H9 (cell line): ENCODE measurements around the gene C17orf75. TPM values are rescaled to one million over a fixed set of nuclear protein-coding genes. Genes with fewer than 3 reads are reported as not detected.

Source experiments
- DNase-seq: peaks from one replicate; pipeline ENCODE4 v3.0.0-alpha.2; 2017
- H2AFZ ChIP-seq: one replicate; pipeline ENCODE4 v1.6.1; 2013; ENCODE audit warnings: mild to moderate bottlenecking, low read length, control low read depth, moderate library complexity
- H2AK5ac ChIP-seq: 2 replicates; pipeline ENCODE4 v1.6.1; 2013; ENCODE audit warnings: low read length, control low read depth, mixed read lengths; ENCODE audit not compliant: insufficient read length
- H2BK120ac ChIP-seq: one replicate; pipeline ENCODE4 v1.6.1; 2013; ENCODE audit warnings: low read depth, mild to moderate bottlenecking, low read length, control low read depth, inconsistent platforms; ENCODE audit not compliant: poor library complexity, severe bottlenecking
- H2BK12ac ChIP-seq: 2 replicates; pipeline ENCODE4 v1.6.1; 2013; ENCODE audit warnings: low read length, control low read depth, mixed read lengths, low read depth; ENCODE audit not compliant: insufficient read length
- H2BK15ac ChIP-seq: 2 replicates; pipeline ENCODE4 v1.6.1; 2013; ENCODE audit warnings: low read depth, low read length, control low read depth
- H2BK20ac ChIP-seq: one replicate; pipeline ENCODE4 v1.6.1; 2013; ENCODE audit warnings: low read depth, mild to moderate bottlenecking, low read length, control low read depth, inconsistent platforms; ENCODE audit not compliant: poor library complexity, severe bottlenecking
- H2BK5ac ChIP-seq: 2 replicates; pipeline ENCODE4 v1.6.1; 2013; ENCODE audit warnings: low read length, control low read depth, mixed read lengths; ENCODE audit not compliant: insufficient read length
- H3K14ac ChIP-seq: 2 replicates; pipeline ENCODE4 v1.6.1; 2013; ENCODE audit warnings: low read length, control low read depth; ENCODE audit not compliant: insufficient read depth
- H3K18ac ChIP-seq: 2 replicates; pipeline ENCODE4 v1.6.1; 2013; ENCODE audit warnings: low read depth, mild to moderate bottlenecking, mixed read lengths, low read length, control low read depth; ENCODE audit not compliant: insufficient read length
- H3K23ac ChIP-seq: 2 replicates; pipeline ENCODE4 v1.6.1; 2013; ENCODE audit warnings: low read length, control low read depth, mixed read lengths, low read depth; ENCODE audit not compliant: insufficient read length
- H3K23me2 ChIP-seq: 2 replicates; pipeline ENCODE4 v1.6.1; 2013; ENCODE audit warnings: low read depth, mild to moderate bottlenecking, mixed read lengths, low read length, control low read depth; ENCODE audit not compliant: insufficient read length, poor library complexity, severe bottlenecking
- H3K27ac ChIP-seq: 2 replicates; pipeline ENCODE4 v1.5.1; 2013; ENCODE audit warnings: low read length, control low read depth, mixed read lengths, low read depth; ENCODE audit not compliant: insufficient read length
- H3K27me3 ChIP-seq: 2 replicates; pipeline ENCODE4 v1.6.1; 2013; ENCODE audit warnings: low read length, control low read depth, inconsistent platforms; ENCODE audit not compliant: insufficient read depth
- H3K4ac ChIP-seq: 2 replicates; pipeline ENCODE4 v1.6.1; 2013; ENCODE audit warnings: low read depth, mild to moderate bottlenecking, control low read depth, inconsistent platforms, low read length, moderate library complexity
- H3K4me1 ChIP-seq: 2 replicates; pipeline ENCODE4 v1.6.1; 2013; ENCODE audit warnings: low read length, control low read depth, inconsistent platforms; ENCODE audit not compliant: insufficient read depth
- H3K4me2 ChIP-seq: 2 replicates; pipeline ENCODE4 v1.6.1; 2013; ENCODE audit warnings: low read length, control low read depth, mixed read lengths; ENCODE audit not compliant: insufficient read length, insufficient read depth
- H3K56ac ChIP-seq: 2 replicates; pipeline ENCODE4 v1.6.1; 2013; ENCODE audit warnings: low read depth, mild to moderate bottlenecking, mixed read lengths, low read length, control low read depth; ENCODE audit not compliant: insufficient read length
- H3K79me1 ChIP-seq: 2 replicates; pipeline ENCODE4 v1.6.1; 2013; ENCODE audit warnings: low read depth, mild to moderate bottlenecking, moderate library complexity, low read length, control low read depth, inconsistent platforms; ENCODE audit not compliant: insufficient read depth, poor library complexity, severe bottlenecking
- H3K79me2 ChIP-seq: 2 replicates; pipeline ENCODE4 v1.6.1; 2013; ENCODE audit warnings: low read length, control low read depth, inconsistent platforms; ENCODE audit not compliant: insufficient read depth
- H3K9ac ChIP-seq: 2 replicates; pipeline ENCODE4 v1.6.1; 2013; ENCODE audit warnings: low read length, control low read depth, mixed read lengths; ENCODE audit not compliant: insufficient read length; ENCODE audit errors: extremely low read depth
- H3K9me3 ChIP-seq: one replicate; pipeline ENCODE4 v1.6.1; 2013; ENCODE audit warnings: low read depth, low read length, inconsistent platforms; ENCODE audit not compliant: control insufficient read depth
- H3T11ph ChIP-seq: one replicate; pipeline ENCODE4 v1.6.1; 2013; ENCODE audit warnings: mild to moderate bottlenecking, low read length, control low read depth, inconsistent platforms
- H4K20me1 ChIP-seq: one replicate; pipeline ENCODE4 v1.6.1; 2013; ENCODE audit not compliant: control insufficient read depth, insufficient read length, insufficient read depth
- H4K5ac ChIP-seq: 2 replicates; pipeline ENCODE4 v1.6.1; 2013; ENCODE audit warnings: low read depth, mild to moderate bottlenecking, mixed read lengths, low read length, control low read depth; ENCODE audit not compliant: insufficient read length
- H4K8ac ChIP-seq: replicated peaks from 2 replicates; pipeline ENCODE4 v1.6.1; 2013; ENCODE audit warnings: low read length, control low read depth, mixed read lengths, low read depth; ENCODE audit not compliant: insufficient read length
- H4K91ac ChIP-seq: 2 replicates; pipeline ENCODE4 v1.6.1; 2013; ENCODE audit warnings: low read depth, mild to moderate bottlenecking, moderate library complexity, mixed read lengths, low read length, control low read depth; ENCODE audit not compliant: insufficient read length
- H3K27ac Mint-ChIP-seq, 3 experiments: 2 replicates in 2 of 3; 3 replicates in 1 of 3; pipeline ENCODE4 v1.8.0; 2020 to 2021; ENCODE audit warnings: mixed read lengths in 3 of 3, mild to moderate bottlenecking in 1 of 3, moderate library complexity in 1 of 3
- H3K27me3 Mint-ChIP-seq: 2 replicates; pipeline ENCODE4 v1.8.0; 2021; ENCODE audit warnings: low read depth, mild to moderate bottlenecking, moderate library complexity, mixed read lengths
- H3K36me3 Mint-ChIP-seq, 3 experiments: 2 replicates in 2 of 3; 3 replicates in 1 of 3; pipeline ENCODE4 v1.8.0; 2020 to 2021; ENCODE audit warnings: low read depth in 3 of 3, mixed read lengths in 3 of 3; ENCODE audit not compliant: insufficient read depth in 1 of 3
- H3K4me1 Mint-ChIP-seq, 2 experiments: 2 replicates each; pipeline ENCODE4 v1.8.0; 2020; ENCODE audit warnings: mixed read lengths in 2 of 2
- H3K4me3 Mint-ChIP-seq, 2 experiments: 2 replicates in 1 of 2; 3 replicates in 1 of 2; pipeline ENCODE4 v1.8.0; 2020 to 2021; ENCODE audit warnings: mild to moderate bottlenecking in 2 of 2, mixed read lengths in 2 of 2, moderate library complexity in 1 of 2
- H3K9me3 Mint-ChIP-seq, 2 experiments: 2 replicates in 1 of 2; 3 replicates in 1 of 2; pipeline ENCODE4 v1.8.0; 2020; ENCODE audit warnings: mild to moderate bottlenecking in 2 of 2, mixed read lengths in 2 of 2, moderate library complexity in 1 of 2
- CTCF ChIP-seq: fragments of 200-600 bp; sonication (generic); conservative IDR thresholded peaks from 3 replicates; pipeline ENCODE4 v1.8.0; 2021; ENCODE audit warnings: antibody characterized with exemption, mild to moderate bottlenecking
- WGBS: extraction: QIAGEN DNeasy Blood & Tissue Kit; methylation state at CpG from one replicate; pipeline ENCODE4 v1.1.7; 2013; ENCODE audit warnings: missing lambda C conversion rate, low lambda C conversion rate, mixed read lengths; ENCODE audit not compliant: insufficient read length; ENCODE audit errors: extremely low coverage; 5-methylcytosine and 5-hydroxymethylcytosine counted together
- total RNA-seq: library from RNA; stranded (reverse); gene quantifications from 2 replicates; pipeline ENCODE4 v1.2.1, GENCODE V29; 2021

Gene C17orf75
- total RNA-seq, 1 experiment from 2014 or later, result 40.4 TPM

- Histone ChIP-seq H3K4me1 (peaks cover 3% of the 10 kb centered on the region; the same call in 1 of the 2 replicates), H3K18ac (no peak overlapping the region), H2AK5ac (no peak overlapping the region), H4K8ac (no peak overlapping the region), H3K9me3 (no peaks in the 10 kb centered on the region), H2AFZ (no peak overlapping the region), H3K23me2 (peaks cover 4% of the 10 kb centered on the region), H3K56ac (no peak overlapping the region), H3K14ac (no peak overlapping the region), H3K79me2 (no peaks in the 10 kb centered on the region), H3K27ac (no peak overlapping the region), H4K20me1 (no peaks in the 10 kb centered on the region), H3K9ac (no peak overlapping the region), H3K4me2 (peak overlapping the region; percentile 41), H3K4ac (no peak overlapping the region), H2BK5ac (no peak overlapping the region), H2BK12ac (no peak overlapping the region), H2BK15ac (no peak overlapping the region), H3K23ac (no peak overlapping the region), H3K27me3 (no peaks in the 10 kb centered on the region), H3K79me1 (no peaks in the 10 kb centered on the region), H4K5ac (no peak overlapping the region), H3T11ph (no peak overlapping the region), H2BK20ac (no peak overlapping the region), H4K91ac (no peak overlapping the region), H2BK120ac (no peak overlapping the region)
- WGBS, result no CpG with 5 or more reads among the region's 14 CpGs
- Mint-ChIP-seq H3K4me1 (peaks cover 11 to 16% of the 10 kb centered on the region in 2 experiments), H3K4me3 (peak overlapping the region; percentile 96 to 99), H3K27ac (peak overlapping the region in 1 of 3 experiments; percentile 88; a peak in 1 of 7 replicates), H3K27me3 (no peaks in the 10 kb centered on the region), H3K36me3 (peaks cover 2 to 23% (median 20%) of the 10 kb centered on the region in 3 experiments; a peak in 6 of 7 replicates), H3K9me3 (no peaks in the 10 kb centered on the region)
- TF ChIP-seq CTCF, result no peak
- no peak for DNase-seq
Observed at GRCh38 chr17:32342603-32343325, 791 bp upstream of the C17orf75 start.
